DND-41 (cell line): ENCODE data around the gene HID1.

Experiments
- EZH2 ChIP-seq: IDR thresholded peaks from 3 replicates; pipeline ENCODE4 v1.6.1; 2012; ENCODE audit warnings: borderline replicate concordance, low read depth, mild to moderate bottlenecking, moderate library complexity, low read length, inconsistent platforms; ENCODE audit not compliant: severe bottlenecking
- TF ChIP-seq, protein P1 (sequence below): IDR thresholded peaks from 2 replicates; pipeline ENCODE4 v1.5.1; 2012; ENCODE audit warnings: borderline replicate concordance, low read length, moderate library complexity, mild to moderate bottlenecking; ENCODE audit not compliant: poor library complexity, severe bottlenecking; ENCODE audit errors: extremely low read depth

DNA sequence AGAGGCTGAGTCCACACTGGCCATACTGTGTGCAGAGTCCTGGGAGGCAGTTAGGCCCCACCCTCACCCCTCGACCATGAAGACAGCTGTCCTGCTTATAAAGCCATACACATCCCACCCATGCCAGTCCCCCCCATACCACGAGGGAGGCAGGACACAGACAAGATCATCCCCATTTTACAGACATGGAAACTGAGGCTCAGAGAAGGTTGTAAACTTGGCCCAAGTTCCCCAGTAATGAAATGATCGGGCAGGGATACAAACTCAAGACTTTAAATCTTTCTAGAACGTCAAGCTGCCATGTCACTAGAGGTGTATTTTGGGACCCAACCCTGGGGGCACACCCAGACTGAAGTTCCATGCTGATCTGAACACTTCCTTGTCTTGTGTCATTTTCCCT, 16.5 kb downstream of the HID1 start:
- TF ChIP-seq EZH2: no peak
- TF ChIP-seq, protein P1, sequence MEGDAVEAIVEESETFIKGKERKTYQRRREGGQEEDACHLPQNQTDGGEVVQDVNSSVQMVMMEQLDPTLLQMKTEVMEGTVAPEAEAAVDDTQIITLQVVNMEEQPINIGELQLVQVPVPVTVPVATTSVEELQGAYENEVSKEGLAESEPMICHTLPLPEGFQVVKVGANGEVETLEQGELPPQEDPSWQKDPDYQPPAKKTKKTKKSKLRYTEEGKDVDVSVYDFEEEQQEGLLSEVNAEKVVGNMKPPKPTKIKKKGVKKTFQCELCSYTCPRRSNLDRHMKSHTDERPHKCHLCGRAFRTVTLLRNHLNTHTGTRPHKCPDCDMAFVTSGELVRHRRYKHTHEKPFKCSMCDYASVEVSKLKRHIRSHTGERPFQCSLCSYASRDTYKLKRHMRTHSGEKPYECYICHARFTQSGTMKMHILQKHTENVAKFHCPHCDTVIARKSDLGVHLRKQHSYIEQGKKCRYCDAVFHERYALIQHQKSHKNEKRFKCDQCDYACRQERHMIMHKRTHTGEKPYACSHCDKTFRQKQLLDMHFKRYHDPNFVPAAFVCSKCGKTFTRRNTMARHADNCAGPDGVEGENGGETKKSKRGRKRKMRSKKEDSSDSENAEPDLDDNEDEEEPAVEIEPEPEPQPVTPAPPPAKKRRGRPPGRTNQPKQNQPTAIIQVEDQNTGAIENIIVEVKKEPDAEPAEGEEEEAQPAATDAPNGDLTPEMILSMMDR: no peak
